GM19452 (cell line): ENCODE data around the gene HS3ST6.
"Not testable (repeated sequence)": the region's sequence is repeated elsewhere in the genome, so short reads cannot be mapped to it uniquely, and the experiment has no call there.

Source experiments
- ATAC-seq: cut with Tn5 transposase; IDR thresholded peaks from one replicate; pipeline ENCODE4 v1.9.1; 2021; ENCODE audit not compliant: unreplicated experiment

HS3ST6 gene

GRCh38 chr16:1884155-1884760, 34.0 kb downstream of the HS3ST6 start:
- no peak for ATAC-seq

GRCh38 chr16:1881172-1881571, 37.0 kb downstream of the HS3ST6 start:
- not testable (repeated sequence) for ATAC-seq

GRCh38 chr16:1879477-1879876, 38.7 kb downstream of the HS3ST6 start:
- ATAC-seq: no peak

- no peak for ATAC-seq
Observed at GRCh38 chr16:1878256-1878655, 40.0 kb downstream of the HS3ST6 start.

GRCh38 chr16:1877804-1878203, 40.4 kb downstream of the HS3ST6 start:
- ATAC-seq: no peak

- ATAC-seq: no peak
Observed at GRCh38 chr16:1877089-1877488, 41.1 kb downstream of the HS3ST6 start.

GRCh38 chr16:1876468-1876867, 41.7 kb downstream of the HS3ST6 start:
- no peak for ATAC-seq

- not testable (repeated sequence) for ATAC-seq
Observed at GRCh38 chr16:1876066-1876465, 42.1 kb downstream of the HS3ST6 start.

GRCh38 chr16:1874854-1875253, 43.4 kb downstream of the HS3ST6 start:
- no peak for ATAC-seq

GRCh38 chr16:1871974-1872635, 46.1 kb downstream of the HS3ST6 start, which contains the start of gene MEIOB:
TSS of gene MEIOB (minus strand) at chr16:1872164. CDS start at chr16:1868175, 3,989 bp downstream.
- ATAC-seq: no peak

GRCh38 chr16:1870365-1871082, 47.7 kb downstream of the HS3ST6 start:
- no peak for ATAC-seq

GRCh38 chr16:1865902-1866690, 52.1 kb downstream of the HS3ST6 start:
- no peak for ATAC-seq

GRCh38 chr16:1863681-1864460, 54.3 kb downstream of the HS3ST6 start:
- ATAC-seq: no peak

GRCh38 chr16:1862394-1862793, 55.8 kb downstream of the HS3ST6 start:
- no peak for ATAC-seq

GRCh38 chr16:1861730-1862129, 56.5 kb downstream of the HS3ST6 start:
- no peak for ATAC-seq
